NCI-H2029 (cell line): ENCODE results near the gene EIF4A2.
"Not testable (repeated sequence)": the region's sequence is repeated elsewhere in the genome, so short reads cannot be mapped to it uniquely, and the experiment has no call there.

Experiments
- DNase-seq: peaks from one replicate; lab custom pipeline; 2025; lab: John Stamatoyannopoulos, UW

The EIF4A2 gene

DNA sequence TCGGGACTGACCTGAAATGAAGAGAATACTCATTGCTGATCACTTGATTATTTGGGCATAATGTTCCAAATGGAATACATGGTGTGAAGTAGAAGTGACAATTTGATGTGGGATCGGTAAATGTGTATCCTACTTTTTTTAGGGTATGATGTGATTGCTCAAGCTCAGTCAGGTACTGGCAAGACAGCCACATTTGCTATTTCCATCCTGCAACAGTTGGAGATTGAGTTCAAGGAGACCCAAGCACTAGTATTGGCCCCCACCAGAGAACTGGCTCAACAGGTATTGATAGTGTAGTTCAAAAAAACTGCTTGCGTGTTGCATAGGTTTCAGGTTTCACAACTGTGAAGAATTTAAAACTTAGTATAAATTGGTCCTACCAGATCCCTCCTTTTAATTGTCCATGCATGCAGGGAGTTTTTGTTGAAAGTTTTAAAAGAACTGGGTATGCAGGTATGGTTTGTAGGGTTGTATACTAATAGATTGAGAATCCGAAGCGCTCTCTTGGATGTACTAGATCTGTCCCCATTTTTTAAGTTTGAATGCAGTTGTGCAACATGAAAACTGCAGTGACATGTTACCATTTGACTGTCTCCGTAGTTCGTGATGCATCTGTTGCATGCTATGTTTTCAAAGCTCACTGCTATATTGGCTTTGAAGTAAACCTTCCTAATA, 1.6 kb downstream of the EIF4A2 start:
- DNase-seq: no peak

DNA sequence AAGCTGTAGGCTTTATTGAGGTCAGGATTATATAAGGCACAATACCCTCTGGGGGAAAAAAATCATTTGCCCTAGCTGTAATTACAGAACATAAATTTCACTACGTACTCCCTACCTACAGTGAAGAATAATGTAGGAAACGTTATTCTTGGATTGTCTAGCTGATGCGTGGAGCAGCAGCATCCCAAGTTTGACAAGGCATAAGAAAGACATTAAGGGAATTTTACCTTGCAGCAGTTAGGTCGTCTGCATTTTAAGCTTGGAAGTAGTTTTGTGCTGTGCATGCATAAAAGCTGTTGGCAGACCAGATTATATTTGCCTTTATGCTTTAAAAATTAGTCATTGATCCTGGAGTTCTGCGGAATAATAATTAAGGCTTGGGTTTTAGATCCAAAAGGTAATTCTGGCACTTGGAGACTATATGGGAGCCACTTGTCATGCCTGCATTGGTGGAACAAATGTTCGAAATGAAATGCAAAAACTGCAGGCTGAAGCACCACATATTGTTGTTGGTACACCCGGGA, 2.2 kb downstream of the EIF4A2 start:
- DNase-seq: no peak

GRCh38 chr3:186786922-186787321, 3.5 kb downstream of the EIF4A2 start:
- DNase-seq: no peak

- no peak for DNase-seq
These were observed 4.5 kb downstream of the EIF4A2 start for GRCh38 chr3:186787642-186788481.

GRCh38 chr3:186788482-186789370, 5.3 kb downstream of the EIF4A2 start:
- DNase-seq: no peak

- no peak for DNase-seq
These were observed 6.3 kb downstream of the EIF4A2 start for GRCh38 chr3:186789554-186790260.

- DNase-seq: no peak
These were observed 7.0 kb downstream of the EIF4A2 start for GRCh38 chr3:186790261-186790981.

GRCh38 chr3:186798239-186798874, 15.0 kb downstream of the EIF4A2 start:
- DNase-seq: no peak

- no peak for DNase-seq
These were observed 16.9 kb downstream of the EIF4A2 start for GRCh38 chr3:186800285-186800684.

GRCh38 chr3:186802701-186803100, 19.3 kb downstream of the EIF4A2 start:
- DNase-seq: no peak

DNA sequence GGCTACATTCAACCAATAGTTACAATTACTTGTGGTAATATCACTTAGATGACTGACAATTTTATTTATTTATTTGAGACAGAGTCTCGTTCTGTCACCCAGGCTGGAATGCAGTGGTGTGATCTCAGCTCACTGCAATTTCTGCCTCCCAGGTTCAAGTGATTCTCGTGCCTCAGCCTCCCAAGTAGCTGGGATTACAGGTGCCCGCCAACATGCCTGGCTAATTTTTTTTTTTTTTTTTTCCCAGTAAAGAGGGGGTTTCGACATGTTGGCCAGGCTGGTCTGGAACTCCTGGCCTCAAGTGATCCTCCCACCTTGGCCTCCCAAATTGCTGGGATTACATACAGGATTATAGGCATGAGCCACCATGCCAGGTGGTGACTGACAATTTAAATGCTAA, 20.1 kb downstream of the EIF4A2 start:
- DNase-seq: not testable (repeated sequence)

DNA sequence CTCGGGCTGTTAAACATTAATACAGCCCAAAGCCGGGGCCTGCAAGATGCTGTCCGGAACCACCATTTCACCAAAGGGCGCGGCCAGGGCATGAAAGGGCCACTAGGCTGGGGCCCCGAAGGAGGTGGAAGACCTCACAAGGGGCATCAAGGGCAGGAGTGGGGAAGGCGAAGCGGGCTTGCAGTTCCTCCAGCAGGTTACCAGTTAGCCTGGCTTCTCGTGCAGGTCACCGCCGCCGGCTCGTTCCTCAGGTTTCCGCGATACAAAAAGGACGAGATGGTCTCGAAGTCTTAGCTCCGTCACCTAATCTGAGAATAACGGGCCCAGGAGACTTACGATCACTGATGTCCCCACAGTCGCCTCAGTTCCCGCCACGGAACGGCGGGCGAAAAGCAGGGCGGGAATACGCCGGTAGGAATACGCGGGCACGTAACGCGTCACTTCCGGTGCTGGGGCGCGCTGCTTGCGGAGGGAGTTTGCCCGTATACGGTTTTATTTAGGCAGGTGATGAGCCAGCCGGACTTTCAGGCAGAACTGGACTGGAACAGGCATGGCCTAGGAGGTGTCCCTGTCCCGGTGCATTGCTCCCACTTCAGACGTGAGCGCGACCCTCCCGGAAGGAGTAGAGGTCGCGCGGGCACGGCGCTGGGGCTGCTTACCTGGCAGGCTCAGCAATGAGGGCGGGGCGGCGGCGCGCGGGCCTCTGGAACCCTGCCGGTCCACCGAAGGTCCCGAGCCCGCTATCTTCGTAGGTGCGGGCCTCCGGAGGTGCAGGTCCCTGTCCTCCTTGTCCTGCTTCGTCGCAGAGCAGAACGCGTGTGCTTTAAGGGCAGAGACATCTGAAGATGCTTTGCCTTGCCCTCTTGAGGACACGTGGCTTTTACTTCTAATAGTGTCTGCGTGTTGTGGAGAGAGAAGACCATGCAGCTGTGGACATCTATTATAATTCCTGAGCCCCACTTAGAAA, 23.0 kb downstream of the EIF4A2 start, which contains the start of gene RFC4:
TSS of gene RFC4 (minus strand) at position 394 of the 967 bp plus-strand sequence. CDS start 1,769 bp downstream, outside the sequence.
- peak; percentile 85 for DNase-seq

GRCh38 chr3:186807231-186807630, 23.9 kb downstream of the EIF4A2 start:
- peak; percentile 15 for DNase-seq

- no peak for DNase-seq
These were observed 27.1 kb downstream of the EIF4A2 start for GRCh38 chr3:186810336-186810996.

- DNase-seq: not testable (repeated sequence)
These were observed 27.9 kb downstream of the EIF4A2 start for GRCh38 chr3:186811313-186811712.

DNA sequence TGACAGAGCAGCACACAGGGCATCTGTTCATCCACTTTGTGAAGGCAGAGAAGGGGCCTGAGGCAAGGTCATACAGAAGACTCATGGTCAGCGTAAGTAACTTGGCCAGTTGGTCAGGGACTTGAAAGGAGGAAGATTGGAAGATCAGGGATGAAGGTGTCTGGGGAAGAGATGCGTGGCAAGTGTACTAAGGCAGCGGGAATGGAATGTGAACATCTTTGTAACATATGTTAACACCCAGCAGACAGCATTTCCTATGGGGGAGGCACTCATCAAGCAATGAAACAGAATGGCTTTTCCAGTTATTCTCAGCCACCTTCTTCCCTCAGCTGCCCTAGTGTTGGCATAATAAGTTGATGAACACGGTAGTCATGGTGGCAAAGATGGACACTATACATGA, 30.7 kb downstream of the EIF4A2 start:
- no peak for DNase-seq

GRCh38 chr3:186815435-186815834, 32.1 kb downstream of the EIF4A2 start:
- DNase-seq: no peak

GRCh38 chr3:186818516-186818915, 35.1 kb downstream of the EIF4A2 start:
- DNase-seq: no peak
